Measurements from ENCODE around the gene GPBP1L1.

GPBP1L1 gene

DNA sequence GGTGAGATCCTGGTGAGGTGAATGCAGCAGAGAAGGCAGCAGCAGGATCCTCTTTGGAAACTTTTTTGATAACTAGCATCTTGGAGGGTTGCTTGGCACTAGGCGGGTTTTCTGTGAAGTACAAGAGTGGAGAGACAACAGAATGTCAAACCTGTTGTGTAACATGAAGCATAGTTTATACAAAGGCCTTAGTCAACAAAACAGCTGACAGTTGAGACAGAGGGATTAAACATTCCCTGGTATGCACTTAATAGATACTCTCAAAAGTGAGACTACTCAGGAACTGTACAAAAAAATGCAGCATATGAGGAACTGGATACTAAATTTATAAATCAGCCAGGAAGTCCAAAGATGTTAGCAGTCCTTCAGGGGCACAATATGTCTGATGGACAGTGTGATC lies 46.0 kb downstream of the GPBP1L1 start:
- TF ChIP-seq, protein P1, sequence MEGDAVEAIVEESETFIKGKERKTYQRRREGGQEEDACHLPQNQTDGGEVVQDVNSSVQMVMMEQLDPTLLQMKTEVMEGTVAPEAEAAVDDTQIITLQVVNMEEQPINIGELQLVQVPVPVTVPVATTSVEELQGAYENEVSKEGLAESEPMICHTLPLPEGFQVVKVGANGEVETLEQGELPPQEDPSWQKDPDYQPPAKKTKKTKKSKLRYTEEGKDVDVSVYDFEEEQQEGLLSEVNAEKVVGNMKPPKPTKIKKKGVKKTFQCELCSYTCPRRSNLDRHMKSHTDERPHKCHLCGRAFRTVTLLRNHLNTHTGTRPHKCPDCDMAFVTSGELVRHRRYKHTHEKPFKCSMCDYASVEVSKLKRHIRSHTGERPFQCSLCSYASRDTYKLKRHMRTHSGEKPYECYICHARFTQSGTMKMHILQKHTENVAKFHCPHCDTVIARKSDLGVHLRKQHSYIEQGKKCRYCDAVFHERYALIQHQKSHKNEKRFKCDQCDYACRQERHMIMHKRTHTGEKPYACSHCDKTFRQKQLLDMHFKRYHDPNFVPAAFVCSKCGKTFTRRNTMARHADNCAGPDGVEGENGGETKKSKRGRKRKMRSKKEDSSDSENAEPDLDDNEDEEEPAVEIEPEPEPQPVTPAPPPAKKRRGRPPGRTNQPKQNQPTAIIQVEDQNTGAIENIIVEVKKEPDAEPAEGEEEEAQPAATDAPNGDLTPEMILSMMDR (IDR thresholded peaks at IDR 0.05; ENCODE audit: low read length, missing control alignments): no peak
- no peak overlapping the region for H3K4me3 ChIP-seq (replicated peaks; ENCODE audit: low read depth, low read length)
- DNase-seq (ENCODE audit: low read depth): no peak

DNA sequence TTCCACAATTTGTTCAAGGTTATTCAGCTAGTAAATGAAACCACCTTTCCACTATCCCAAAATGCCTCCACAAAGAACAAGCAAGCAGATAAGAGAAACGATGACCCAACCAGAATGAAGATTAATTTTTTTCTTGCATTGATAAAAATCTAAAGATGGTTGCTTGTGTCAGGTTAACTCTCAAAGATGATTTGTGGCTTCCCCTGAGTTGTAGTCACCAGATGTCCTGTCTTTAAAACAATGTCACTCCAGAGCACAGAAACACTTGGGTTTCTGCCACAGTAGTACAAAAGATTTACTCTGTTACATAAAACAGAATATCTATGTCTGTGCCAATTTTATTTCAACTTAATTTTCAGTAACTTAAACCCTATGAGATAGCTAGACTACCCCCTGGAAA lies 51.1 kb downstream of the GPBP1L1 start:
- no peak for DNase-seq (ENCODE audit: low read depth)
- TF ChIP-seq, protein P1 (IDR thresholded peaks at IDR 0.05; ENCODE audit: low read length, missing control alignments): no peak
- no peak overlapping the region for H3K4me3 ChIP-seq (replicated peaks; ENCODE audit: low read depth, low read length)

DNA sequence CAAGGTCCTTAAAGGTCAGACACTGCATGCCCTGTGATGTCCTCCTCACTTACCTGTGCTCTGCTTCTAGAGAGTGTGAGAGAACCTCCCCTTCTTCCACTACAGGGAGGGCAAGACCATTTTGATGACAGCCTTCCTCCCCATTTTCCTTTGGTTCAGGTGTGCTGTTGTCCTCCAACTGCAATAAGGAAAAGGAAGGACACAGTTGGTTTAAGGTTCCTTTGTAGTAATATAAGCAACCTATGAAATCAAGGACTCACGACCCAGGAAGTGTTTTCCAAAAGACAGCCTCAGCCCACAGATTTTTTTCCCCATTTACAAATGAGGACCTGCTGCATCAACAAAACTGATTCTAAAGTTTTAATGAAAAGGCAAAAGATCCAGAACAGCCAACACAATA lies 55.9 kb downstream of the GPBP1L1 start:
- no peak for DNase-seq (ENCODE audit: low read depth)
- no peak overlapping the region for H3K4me3 ChIP-seq (replicated peaks; ENCODE audit: low read depth, low read length)
- TF ChIP-seq, protein P1 (IDR thresholded peaks at IDR 0.05; ENCODE audit: low read length, missing control alignments): no peak

DNA sequence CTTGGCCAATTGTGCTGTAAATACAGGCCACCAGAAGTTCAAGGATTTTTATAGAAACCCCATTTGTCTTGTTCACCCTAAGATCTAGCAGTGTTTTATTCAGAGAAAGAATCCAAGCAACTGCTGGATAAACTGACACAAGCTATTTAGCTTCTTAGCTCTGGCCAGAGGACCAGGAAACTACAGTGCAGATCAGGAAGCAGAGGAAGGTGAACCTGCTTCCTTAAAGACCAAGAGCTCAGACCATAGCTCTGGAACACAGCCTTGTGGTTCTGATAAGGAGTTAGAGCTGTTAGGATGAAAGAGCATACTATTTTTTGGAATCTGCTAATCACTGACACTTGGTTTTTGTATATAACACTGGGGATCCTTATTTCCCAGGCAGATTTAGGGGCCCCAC lies 57.3 kb downstream of the GPBP1L1 start:
- DNase-seq (ENCODE audit: low read depth): no peak
- TF ChIP-seq, protein P1 (IDR thresholded peaks at IDR 0.05; ENCODE audit: low read length, missing control alignments): no peak

DNA sequence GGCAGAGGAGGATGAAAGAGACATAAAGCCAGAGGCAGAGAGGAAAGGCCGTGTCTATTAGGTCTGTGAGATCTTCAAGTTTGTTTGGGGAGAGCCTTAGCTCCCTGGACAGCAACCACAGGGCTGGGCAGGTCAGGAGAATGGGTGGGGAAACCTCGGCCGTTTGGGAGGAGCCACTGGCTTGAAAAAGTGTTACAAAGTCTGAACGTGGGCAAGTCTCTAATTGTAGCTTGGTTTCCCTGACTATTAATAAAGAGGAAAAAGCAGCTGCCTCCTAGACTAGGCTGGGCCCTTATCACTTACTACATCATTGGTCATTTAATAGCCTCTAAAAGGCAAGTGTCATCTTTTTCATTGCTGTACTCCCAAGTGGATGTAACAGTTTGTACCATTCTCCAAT lies 62.4 kb downstream of the GPBP1L1 start, which contains the start of gene CCDC17:
Gene CCDC17 (minus strand): TSS at position 83 of the 400 bp plus-strand sequence. CDS start 145 bp downstream, outside the sequence.
- no peak within 1 kb of the TSS for H3K4me3 ChIP-seq (replicated peaks; ENCODE audit: low read depth, low read length)
- DNase-seq (ENCODE audit: low read depth): no peak
- TF ChIP-seq, protein P1 (IDR thresholded peaks at IDR 0.05; ENCODE audit: low read length, missing control alignments): no peak

More for the DNA sequence above, 57.3 kb downstream of the GPBP1L1 start:
- no peak overlapping the region for H3K4me3 ChIP-seq (replicated peaks; ENCODE audit: low read depth, low read length)

DNA sequence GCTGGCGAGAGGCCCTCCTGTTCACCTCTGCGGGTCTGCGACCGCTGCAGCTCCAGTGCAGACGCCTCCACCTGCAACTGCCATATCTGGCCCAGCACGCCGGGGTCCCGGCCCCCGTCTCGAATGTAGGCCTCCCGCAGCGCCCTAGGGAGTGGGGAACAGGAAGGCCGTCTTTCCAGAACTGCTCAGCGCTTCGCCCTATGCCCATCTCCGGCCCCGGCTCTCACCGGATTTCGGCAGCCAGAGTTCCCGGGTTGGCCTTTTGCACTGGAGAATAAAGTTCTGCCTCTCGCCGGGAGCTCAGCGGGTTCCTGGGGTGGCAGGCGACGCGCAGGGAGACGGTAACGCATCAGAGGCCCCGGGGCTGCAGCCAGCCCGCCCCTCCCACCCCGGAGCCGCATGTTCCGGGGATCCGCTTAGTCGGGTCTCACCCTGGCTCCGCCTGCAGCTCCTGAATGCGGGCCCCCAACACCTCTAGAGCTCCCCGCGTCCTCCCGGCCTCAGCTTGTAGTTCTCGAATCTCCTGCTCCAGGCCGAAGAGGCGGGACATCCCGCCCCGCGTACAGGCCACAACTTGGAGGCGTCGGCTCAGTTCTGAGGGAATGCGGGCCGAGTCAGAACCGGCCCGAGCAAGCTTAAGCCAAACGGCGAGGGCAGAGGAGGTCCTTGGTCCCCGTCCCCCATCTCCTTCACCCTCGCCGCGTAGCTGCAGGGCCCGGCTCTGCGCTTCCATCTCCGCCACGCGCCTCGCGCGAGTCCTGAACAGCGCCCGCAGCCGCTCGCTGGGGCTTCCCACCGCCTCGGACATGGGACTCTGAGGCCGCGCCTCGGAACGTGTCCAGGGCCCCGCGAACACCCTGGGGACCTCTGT lies 63.6 kb downstream of the GPBP1L1 start:
- no peak for DNase-seq (ENCODE audit: low read depth)
- no peak overlapping the region for H3K4me3 ChIP-seq (replicated peaks; ENCODE audit: low read depth, low read length)
- TF ChIP-seq, protein P1 (IDR thresholded peaks at IDR 0.05; ENCODE audit: low read length, missing control alignments): no peak

Data from fibroblast of pulmonary artery (primary cell).